SK-N-SH (cell line): ENCODE measurements around the gene ACAD11. TPM values are rescaled to one million over a fixed set of nuclear protein-coding genes. Genes with fewer than 3 reads are reported as not detected.

Experiments
- CTCF ChIA-PET: fragments of 300-600, 350-600 bp; formaldehyde crosslinking; extraction: SDS; loops from one replicate; lab custom pipeline; 2021; lab: Yijun Ruan, JAX
- POLR2A ChIA-PET: fragments of 350-600 bp; sonication (Branson Sonifier 250); formaldehyde crosslinking; extraction: SDS; loops from one replicate; lab custom pipeline; 2020; ENCODE audit warnings: antibody characterized with exemption, inconsistent platforms; lab: Yijun Ruan, JAX
- DNase-seq: peaks from one replicate; pipeline ENCODE4 v3.0.0; 2012
- H2AFZ ChIP-seq: fragments of 200-600 bp; sonication (generic); 2 replicates; pipeline ENCODE4 v1.8.1; 2016; ENCODE audit warnings: antibody characterized with exemption, mild to moderate bottlenecking, low read depth
- H3F3A ChIP-seq: fragments of 200-600 bp; sonication (generic); replicated peaks from 2 replicates; pipeline ENCODE3; 2016; ENCODE audit warnings: antibody characterized with exemption, mild to moderate bottlenecking; ENCODE audit not compliant: insufficient read depth
- H3K27ac ChIP-seq, 2 experiments: fragments of 200-500 bp in 1 of 2; fragments of 200-600 bp in 1 of 2; sonication (Bioruptor generic) in 1 of 2; sonication (generic), shearing (Covaris generic) in 1 of 2; 2 replicates each; pipeline versions ENCODE4 v1.5.1 to v1.6.1; 2014 to 2016; ENCODE audit warnings: low read depth in 2 of 2, inconsistent platforms in 1 of 2, low read length in 1 of 2, mild to moderate bottlenecking in 1 of 2, mixed read lengths in 1 of 2
- H3K27me3 ChIP-seq: fragments of 200-600 bp; sonication (generic), shearing (Covaris generic); 2 replicates; pipeline ENCODE4 v1.6.1; 2016; ENCODE audit warnings: mixed run types; ENCODE audit not compliant: insufficient read depth
- H3K36me3 ChIP-seq, 2 experiments: fragments of 200-500 bp in 1 of 2; fragments of 200-600 bp in 1 of 2; sonication (Bioruptor generic) in 1 of 2; sonication (generic) in 1 of 2; replicated peaks in 1 of 2; 2 replicates each; pipeline versions ENCODE3 to v1.5.1; 2014 to 2016; ENCODE audit warnings: low read length in 1 of 2, mild to moderate bottlenecking in 1 of 2; ENCODE audit not compliant: insufficient read depth in 2 of 2, control insufficient read depth in 1 of 2
- H3K4me1 ChIP-seq, 2 experiments: fragments of 200-500 bp in 1 of 2; fragments of 200-600 bp in 1 of 2; sonication (Bioruptor generic) in 1 of 2; sonication (generic), shearing (Covaris generic) in 1 of 2; 2 replicates each; pipeline versions ENCODE4 v1.5.1 to v1.6.1; 2014 to 2016; ENCODE audit warnings: low read depth in 1 of 2, low read length in 1 of 2, mixed run types in 1 of 2; ENCODE audit not compliant: insufficient read depth in 2 of 2, control insufficient read depth in 1 of 2
- H3K4me2 ChIP-seq: fragments of 200-600 bp; sonication (generic), shearing (Covaris generic); 2 replicates; pipeline ENCODE4 v1.6.1; 2017; ENCODE audit warnings: mixed run types
- H3K4me3 ChIP-seq, 2 experiments: fragments of 200-500 bp in 1 of 2; fragments of 200-600 bp in 1 of 2; sonication (Bioruptor generic) in 1 of 2; sonication (generic), shearing (Covaris generic) in 1 of 2; 2 replicates each; pipeline versions ENCODE4 v1.5.1 to v1.8.1; 2014 to 2016; ENCODE audit warnings: low read depth in 2 of 2, inconsistent platforms in 1 of 2, low read length in 1 of 2, mild to moderate bottlenecking in 1 of 2, mixed read lengths in 1 of 2, moderate library complexity in 1 of 2
- H3K79me2 ChIP-seq: fragments of 200-600 bp; sonication (generic); 2 replicates; pipeline ENCODE4 v1.8.1; 2017; ENCODE audit warnings: mild to moderate bottlenecking; ENCODE audit not compliant: insufficient read depth
- H3K9ac ChIP-seq: fragments of 200-600 bp; sonication (generic); 2 replicates; pipeline ENCODE4 v1.6.1; 2017; ENCODE audit warnings: mixed run types
- H3K9me2 ChIP-seq: fragments of 200-600 bp; sonication (generic); 2 replicates; pipeline ENCODE4 v1.6.1; 2017; ENCODE audit warnings: mixed run types
- H3K9me3 ChIP-seq: fragments of 200-600 bp; sonication (generic); 2 replicates; pipeline ENCODE4 v1.6.1; 2017; ENCODE audit warnings: mixed run types, mild to moderate bottlenecking, moderate library complexity
- H4K20me1 ChIP-seq: fragments of 200-600 bp; sonication (generic); 2 replicates; pipeline ENCODE4 v1.6.1; 2017; ENCODE audit warnings: mild to moderate bottlenecking, mixed run types; ENCODE audit not compliant: insufficient read depth
- CHD2 ChIP-seq: fragments of 150-350 bp; IDR thresholded peaks from 2 replicates; pipeline ENCODE4 v1.6.1; 2018; ENCODE audit warnings: low read length; ENCODE audit not compliant: partially characterized antibody
- EZH2phosphoT487 ChIP-seq: fragments of 200-600 bp; sonication (generic); IDR thresholded peaks from 2 replicates; pipeline ENCODE4 v1.6.1; 2017; ENCODE audit warnings: low read depth, mixed run types, mild to moderate bottlenecking, antibody characterized with exemption, moderate library complexity, borderline replicate concordance
- FOXJ3 ChIP-seq: sonication (generic); formaldehyde crosslinking; IDR thresholded peaks from 2 replicates; pipeline ENCODE4 v1.5.1; 2020; ENCODE audit warnings: mild to moderate bottlenecking, missing genetic modification reagents
- GABPA ChIP-seq: IDR thresholded peaks from 2 replicates; pipeline ENCODE4 v1.4.0; 2012; ENCODE audit warnings: low read depth, mild to moderate bottlenecking
- NRF1 ChIP-seq: IDR thresholded peaks from 2 replicates; pipeline ENCODE4 v1.6.1; 2012; ENCODE audit warnings: low read depth, mild to moderate bottlenecking, low read length
- POLR2AphosphoS5 ChIP-seq: IDR thresholded peaks from 2 replicates; pipeline ENCODE4 v1.6.1; 2012; ENCODE audit warnings: low read depth, low read length
- RAD21 ChIP-seq: IDR thresholded peaks from 2 replicates; pipeline ENCODE4 v1.6.1; 2012; ENCODE audit warnings: mild to moderate bottlenecking, low read length
- RCOR1 ChIP-seq: fragments of 150-350 bp; IDR thresholded peaks from 2 replicates; pipeline ENCODE4 v1.6.1; 2017; ENCODE audit warnings: antibody characterized with exemption, low read length
- RXRA ChIP-seq: IDR thresholded peaks from 2 replicates; pipeline ENCODE4 v1.4.0; 2012; ENCODE audit warnings: low read depth, mild to moderate bottlenecking, borderline replicate concordance
- WGBS: methylation state at CpG from one replicate; pipeline ENCODE4 v1.1.6; 2017; ENCODE audit warnings: low lambda C conversion rate; 5-methylcytosine and 5-hydroxymethylcytosine counted together
- polyA plus RNA-seq, 3 experiments: library from polyadenylated mRNA; depleted of rRNA; stranded (reverse); fragments of >200 nt; gene quantifications; 2 replicates each; pipeline ENCODE4 v1.2.3, GENCODE V29; 2012
- TF ChIP-seq, protein P1 (sequence below): IDR thresholded peaks from 2 replicates; pipeline ENCODE4 v1.6.1; 2012; ENCODE audit warnings: mild to moderate bottlenecking, low read depth, low read length, moderate library complexity
- TF ChIP-seq, protein P2 (sequence below): fragments of 200-600 bp; sonication (generic); IDR thresholded peaks from 2 replicates; pipeline ENCODE4 v1.6.1; 2017; ENCODE audit warnings: antibody characterized with exemption, mild to moderate bottlenecking, moderate library complexity
- TF ChIP-seq, protein P3 (sequence below): fragments of 150-350 bp; IDR thresholded peaks from 2 replicates; pipeline ENCODE4 v1.6.1; 2016; ENCODE audit warnings: mild to moderate bottlenecking, low read depth, low read length

The ACAD11 gene
- polyA plus RNA-seq, 1 of the 3 experiments (the other 2 are of a cell fraction): 16.3 TPM

DNA sequence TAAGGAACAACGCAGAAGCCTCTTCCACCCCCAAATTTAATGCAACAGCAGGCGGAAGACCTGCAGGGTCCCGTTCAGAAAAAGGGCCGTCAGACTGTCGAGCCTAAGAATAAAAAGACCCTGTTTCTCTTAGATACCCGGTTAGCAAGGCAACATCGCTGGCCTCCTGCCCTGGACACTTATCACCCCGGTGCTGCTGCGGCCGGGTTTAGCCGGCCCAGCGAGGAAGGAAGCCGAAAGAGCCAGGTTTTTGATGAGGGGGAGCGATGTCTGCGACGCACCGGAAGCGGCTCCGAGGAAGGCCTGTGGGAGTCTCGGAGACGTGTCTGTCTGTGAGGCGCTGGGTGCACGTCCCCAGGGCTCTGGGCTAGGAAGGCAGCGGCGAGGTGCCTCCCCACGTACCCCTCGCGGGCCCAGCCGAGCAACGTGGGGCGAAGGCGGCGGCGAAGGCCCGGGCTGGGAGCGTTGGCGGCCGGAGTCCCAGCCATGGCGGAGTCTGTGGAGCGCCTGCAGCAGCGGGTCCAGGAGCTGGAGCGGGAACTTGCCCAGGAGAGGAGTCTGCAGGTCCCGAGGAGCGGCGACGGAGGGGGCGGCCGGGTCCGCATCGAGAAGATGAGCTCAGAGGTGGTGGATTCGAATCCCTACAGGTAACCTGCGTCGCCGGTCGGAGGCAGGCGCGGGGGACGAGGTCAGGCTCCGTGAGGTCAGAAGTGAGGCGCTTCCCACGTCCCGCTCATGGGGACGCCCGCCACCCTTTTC lies 622 bp upstream of the ACAD11 start, which contains the start of gene UBA5 (continued):
- TF ChIP-seq, protein P1, sequence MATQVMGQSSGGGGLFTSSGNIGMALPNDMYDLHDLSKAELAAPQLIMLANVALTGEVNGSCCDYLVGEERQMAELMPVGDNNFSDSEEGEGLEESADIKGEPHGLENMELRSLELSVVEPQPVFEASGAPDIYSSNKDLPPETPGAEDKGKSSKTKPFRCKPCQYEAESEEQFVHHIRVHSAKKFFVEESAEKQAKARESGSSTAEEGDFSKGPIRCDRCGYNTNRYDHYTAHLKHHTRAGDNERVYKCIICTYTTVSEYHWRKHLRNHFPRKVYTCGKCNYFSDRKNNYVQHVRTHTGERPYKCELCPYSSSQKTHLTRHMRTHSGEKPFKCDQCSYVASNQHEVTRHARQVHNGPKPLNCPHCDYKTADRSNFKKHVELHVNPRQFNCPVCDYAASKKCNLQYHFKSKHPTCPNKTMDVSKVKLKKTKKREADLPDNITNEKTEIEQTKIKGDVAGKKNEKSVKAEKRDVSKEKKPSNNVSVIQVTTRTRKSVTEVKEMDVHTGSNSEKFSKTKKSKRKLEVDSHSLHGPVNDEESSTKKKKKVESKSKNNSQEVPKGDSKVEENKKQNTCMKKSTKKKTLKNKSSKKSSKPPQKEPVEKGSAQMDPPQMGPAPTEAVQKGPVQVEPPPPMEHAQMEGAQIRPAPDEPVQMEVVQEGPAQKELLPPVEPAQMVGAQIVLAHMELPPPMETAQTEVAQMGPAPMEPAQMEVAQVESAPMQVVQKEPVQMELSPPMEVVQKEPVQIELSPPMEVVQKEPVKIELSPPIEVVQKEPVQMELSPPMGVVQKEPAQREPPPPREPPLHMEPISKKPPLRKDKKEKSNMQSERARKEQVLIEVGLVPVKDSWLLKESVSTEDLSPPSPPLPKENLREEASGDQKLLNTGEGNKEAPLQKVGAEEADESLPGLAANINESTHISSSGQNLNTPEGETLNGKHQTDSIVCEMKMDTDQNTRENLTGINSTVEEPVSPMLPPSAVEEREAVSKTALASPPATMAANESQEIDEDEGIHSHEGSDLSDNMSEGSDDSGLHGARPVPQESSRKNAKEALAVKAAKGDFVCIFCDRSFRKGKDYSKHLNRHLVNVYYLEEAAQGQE: peak; percentile 36; the same call in 1 of the 2 replicates
- TF ChIP-seq GABPA (peak; percentile 87), CHD2 (peak; percentile 29), RXRA (no peak), FOXJ3 (CRISPR knock-in tag) (0 out of 2 replicates have a peak, but pooled peaks have one; percentile 19), POLR2AphosphoS5 (peak; percentile 74), RCOR1 (no peak)
- TF ChIP-seq, protein P2, sequence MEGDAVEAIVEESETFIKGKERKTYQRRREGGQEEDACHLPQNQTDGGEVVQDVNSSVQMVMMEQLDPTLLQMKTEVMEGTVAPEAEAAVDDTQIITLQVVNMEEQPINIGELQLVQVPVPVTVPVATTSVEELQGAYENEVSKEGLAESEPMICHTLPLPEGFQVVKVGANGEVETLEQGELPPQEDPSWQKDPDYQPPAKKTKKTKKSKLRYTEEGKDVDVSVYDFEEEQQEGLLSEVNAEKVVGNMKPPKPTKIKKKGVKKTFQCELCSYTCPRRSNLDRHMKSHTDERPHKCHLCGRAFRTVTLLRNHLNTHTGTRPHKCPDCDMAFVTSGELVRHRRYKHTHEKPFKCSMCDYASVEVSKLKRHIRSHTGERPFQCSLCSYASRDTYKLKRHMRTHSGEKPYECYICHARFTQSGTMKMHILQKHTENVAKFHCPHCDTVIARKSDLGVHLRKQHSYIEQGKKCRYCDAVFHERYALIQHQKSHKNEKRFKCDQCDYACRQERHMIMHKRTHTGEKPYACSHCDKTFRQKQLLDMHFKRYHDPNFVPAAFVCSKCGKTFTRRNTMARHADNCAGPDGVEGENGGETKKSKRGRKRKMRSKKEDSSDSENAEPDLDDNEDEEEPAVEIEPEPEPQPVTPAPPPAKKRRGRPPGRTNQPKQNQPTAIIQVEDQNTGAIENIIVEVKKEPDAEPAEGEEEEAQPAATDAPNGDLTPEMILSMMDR: no peak
- TF ChIP-seq, all 33 proteins: peak for 10

DNA sequence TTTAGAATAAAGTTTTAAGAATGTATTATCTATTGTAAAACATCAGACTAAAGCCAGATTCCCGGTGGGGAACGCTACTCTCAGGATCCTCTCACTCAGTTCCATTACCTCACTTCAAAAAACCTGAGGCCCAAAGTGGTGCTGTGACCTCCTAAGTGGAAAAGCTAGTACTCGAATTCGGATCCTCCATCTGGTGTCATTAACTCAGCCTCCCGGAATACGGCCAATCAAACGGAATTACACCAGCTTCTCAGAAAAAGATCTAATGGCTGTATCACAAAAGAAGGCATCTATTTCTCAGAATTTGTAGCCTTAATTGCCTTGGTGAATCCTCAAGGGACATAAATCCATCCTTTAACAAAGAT lies 627 bp downstream of the ACAD11 start:
- H2AFZ ChIP-seq: peak overlapping the region; percentile 91
- no peaks in the 10 kb centered on the region for H3K27me3 ChIP-seq
- H3F3A ChIP-seq: peaks cover 21% of the 10 kb centered on the region
- H3K4me1 ChIP-seq: peaks cover 9 to 20% of the 10 kb centered on the region in 2 experiments; a peak in 3 of 4 replicates
- peaks cover 6 to 9% of the 10 kb centered on the region in 2 experiments for H3K36me3 ChIP-seq
- POLR2A ChIA-PET: interaction anchor here (1.4 kb wide), 1 partner anchor 63 kb away, joined by 5 read pairs; the partner anchor contains the start of gene NPHP3
- H3K9me3 ChIP-seq: no peaks in the 10 kb centered on the region
- H3K9ac ChIP-seq: peak overlapping the region; percentile 89
- DNase-seq: no peak
- peak overlapping the region; percentile 89 for H3K4me2 ChIP-seq
- H3K27ac ChIP-seq: peak overlapping the region; percentile 85 to 95
- WGBS: 11% methylated on average over 7 of the region's 7 CpGs
- H3K9me2 ChIP-seq: no peaks in the 10 kb centered on the region
- peak overlapping the region; percentile 81 to 95 for H3K4me3 ChIP-seq
- H4K20me1 ChIP-seq: no peaks in the 10 kb centered on the region
- H3K79me2 ChIP-seq: peaks cover 53% of the 10 kb centered on the region
- TF ChIP-seq RXRA: no peak
- no peak for TF ChIP-seq CHD2
- no peak for TF ChIP-seq RCOR1
- no peak for TF ChIP-seq RAD21
- TF ChIP-seq, protein P3, sequence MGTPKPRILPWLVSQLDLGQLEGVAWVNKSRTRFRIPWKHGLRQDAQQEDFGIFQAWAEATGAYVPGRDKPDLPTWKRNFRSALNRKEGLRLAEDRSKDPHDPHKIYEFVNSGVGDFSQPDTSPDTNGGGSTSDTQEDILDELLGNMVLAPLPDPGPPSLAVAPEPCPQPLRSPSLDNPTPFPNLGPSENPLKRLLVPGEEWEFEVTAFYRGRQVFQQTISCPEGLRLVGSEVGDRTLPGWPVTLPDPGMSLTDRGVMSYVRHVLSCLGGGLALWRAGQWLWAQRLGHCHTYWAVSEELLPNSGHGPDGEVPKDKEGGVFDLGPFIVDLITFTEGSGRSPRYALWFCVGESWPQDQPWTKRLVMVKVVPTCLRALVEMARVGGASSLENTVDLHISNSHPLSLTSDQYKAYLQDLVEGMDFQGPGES: no peak
- TF ChIP-seq, protein P1: no peak
- TF ChIP-seq NRF1: no peak
- no peak for TF ChIP-seq EZH2phosphoT487
- CTCF ChIA-PET: interaction anchor here (0.8 to 3.6 kb wide), 10 partner anchors 12 to 123 kb away, joined by 3 to 21 read pairs (median 4); no protein-coding TSS in a partner anchor
